ENCODE results near the gene CKS2.

DNA sequence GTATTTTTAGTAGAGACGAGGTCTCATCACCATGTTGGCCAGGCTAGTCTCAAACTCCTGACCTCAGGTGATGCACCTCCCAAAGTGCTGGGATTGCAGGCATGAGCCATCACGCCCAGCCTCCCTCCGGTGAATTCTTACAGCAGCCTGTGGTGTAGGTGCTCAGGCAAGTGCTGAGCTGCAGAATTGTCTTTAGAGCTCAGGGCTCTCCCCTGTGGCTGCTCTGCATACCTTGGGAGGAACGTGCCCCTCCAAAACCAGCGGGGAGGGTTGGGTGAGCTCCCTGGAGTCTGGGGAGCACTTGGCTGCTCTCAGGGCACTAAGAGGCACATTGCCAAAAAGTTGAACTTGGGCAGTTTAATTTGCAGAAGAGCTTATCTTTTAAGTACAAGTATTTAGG, 36.7 kb downstream of the CKS2 start:
- TF ChIP-seq, protein P1, sequence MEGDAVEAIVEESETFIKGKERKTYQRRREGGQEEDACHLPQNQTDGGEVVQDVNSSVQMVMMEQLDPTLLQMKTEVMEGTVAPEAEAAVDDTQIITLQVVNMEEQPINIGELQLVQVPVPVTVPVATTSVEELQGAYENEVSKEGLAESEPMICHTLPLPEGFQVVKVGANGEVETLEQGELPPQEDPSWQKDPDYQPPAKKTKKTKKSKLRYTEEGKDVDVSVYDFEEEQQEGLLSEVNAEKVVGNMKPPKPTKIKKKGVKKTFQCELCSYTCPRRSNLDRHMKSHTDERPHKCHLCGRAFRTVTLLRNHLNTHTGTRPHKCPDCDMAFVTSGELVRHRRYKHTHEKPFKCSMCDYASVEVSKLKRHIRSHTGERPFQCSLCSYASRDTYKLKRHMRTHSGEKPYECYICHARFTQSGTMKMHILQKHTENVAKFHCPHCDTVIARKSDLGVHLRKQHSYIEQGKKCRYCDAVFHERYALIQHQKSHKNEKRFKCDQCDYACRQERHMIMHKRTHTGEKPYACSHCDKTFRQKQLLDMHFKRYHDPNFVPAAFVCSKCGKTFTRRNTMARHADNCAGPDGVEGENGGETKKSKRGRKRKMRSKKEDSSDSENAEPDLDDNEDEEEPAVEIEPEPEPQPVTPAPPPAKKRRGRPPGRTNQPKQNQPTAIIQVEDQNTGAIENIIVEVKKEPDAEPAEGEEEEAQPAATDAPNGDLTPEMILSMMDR (optimal IDR thresholded peaks at IDR 0.05 in 1 of 3, IDR thresholded peaks at IDR 0.05 in 1 of 3, conservative IDR thresholded peaks at IDR 0.05 in 1 of 3; ENCODE audit: extremely low read depth in 1 of 3, insufficient read depth in 2 of 3, low read length in 3 of 3) = no peak
- no peak for TF ChIP-seq EZH2 (IDR thresholded peaks at IDR 0.05; ENCODE audit: low read length)
